Measurements from ENCODE around the gene ST3GAL5. TPM values are rescaled to one million over a fixed set of nuclear protein-coding genes. Genes with fewer than 3 reads are reported as not detected.

ST3GAL5 gene
- total and polyA plus RNA-seq, 2 of the 8 experiments (the other 6 are each of a cell fraction or from before 2014, with no cell fraction given): 1.9 to 4.5 TPM

- TF ChIP-seq SIN3A (conservative IDR thresholded peaks at IDR 0.05 in 1 of 2, IDR thresholded peaks at IDR 0.05 in 1 of 2; ENCODE audit: low read depth in 1 of 2, low read length in 2 of 2): no peak
- TF ChIP-seq SIX5 (IDR thresholded peaks at IDR 0.05; ENCODE audit: low read depth, low read length): no peak
- TF ChIP-seq POLR2AphosphoS5 (IDR thresholded peaks at IDR 0.05; ENCODE audit: low read depth, low read length): no peak
- TF ChIP-seq CBX5 (IDR thresholded peaks at IDR 0.05; ENCODE audit: low read depth, low read length): no peak
- no peak for TF ChIP-seq EZH2 (IDR thresholded peaks at IDR 0.05; ENCODE audit: low read depth, low read length, severe bottlenecking)
- TF ChIP-seq GABPA (IDR thresholded peaks at IDR 0.05; ENCODE audit: borderline replicate concordance, insufficient read depth, low read length): no peak
- no peak for TF ChIP-seq SP2 (IDR thresholded peaks at IDR 0.05; ENCODE audit: low read length)
Measured at GRCh38 chr2:85858841-85859240, 29.9 kb downstream of the ST3GAL5 start (continued).

Data from H1 (cell line).